ENCODE results near the gene ARL6IP1. TPM values are rescaled to one million over a fixed set of nuclear protein-coding genes. Genes with fewer than 3 reads are reported as not detected.

Gene ARL6IP1
- polyA plus RNA-seq, 3 donors: 89.0 to 158 (median 142) TPM

- no peak overlapping the region for H3K4me2 ChIP-seq (replicated peaks; ENCODE audit: extremely low read depth, low read length, poor library complexity, severe bottlenecking)
- Mint-ChIP-seq H3K27ac (no peak overlapping the region), H3K4me1 (no peaks in the 10 kb centered on the region), H3K27me3 (ENCODE audit: low read depth in 3 of 3) (no peaks in the 10 kb centered on the region), H3K4me3 (no peak overlapping the region), H3K9me3 (peaks cover 0 to 5% (median 2%) of the 10 kb centered on the region in 7 donors), H3K36me3 (peaks cover 52 to 61% of the 10 kb centered on the region in 2 donors)
- no peaks in the 10 kb centered on the region for H3K4me1 ChIP-seq (ENCODE audit: control insufficient read depth in 1 of 2, insufficient read depth in 2 of 2, low read length in 2 of 2)
- H3K79me2 ChIP-seq (ENCODE audit: insufficient read depth, low read length): no peaks in the 10 kb centered on the region
- H3K9me3 ChIP-seq (replicated peaks in 1 of 2; ENCODE audit: control insufficient read depth in 1 of 2, insufficient read depth in 1 of 2, low read length in 2 of 2): no peaks in the 10 kb centered on the region
- peaks cover 63 to 68% of the 10 kb centered on the region in 2 donors for H3K36me3 ChIP-seq (replicated peaks in 1 of 2; ENCODE audit: control insufficient read depth in 1 of 2, insufficient read depth in 2 of 2, low read length in 2 of 2)
- DNase-seq: no peak
- peak overlapping the region in 1 of 2 donors; percentile 52 for H3K27ac ChIP-seq (ENCODE audit: low read depth in 1 of 2, low read length in 2 of 2)
- TF ChIP-seq CTCF (IDR thresholded peaks at IDR 0.05): no peak
- WGBS (ENCODE audit: insufficient coverage): 86% methylated on average over 5 of the region's 6 CpGs
- no peak overlapping the region for H2AFZ ChIP-seq (ENCODE audit: insufficient read depth, low read depth, low read length, poor library complexity, severe bottlenecking)
- peaks cover 7% of the 10 kb centered on the region for H4K20me1 ChIP-seq (ENCODE audit: insufficient read depth, low read length)
- no peaks in the 10 kb centered on the region for H3K27me3 ChIP-seq (ENCODE audit: control insufficient read depth in 2 of 2, insufficient read depth in 2 of 2, low read length in 2 of 2)
- H3K4me3 ChIP-seq (replicated peaks in 1 of 3; ENCODE audit: low read depth in 2 of 3, low read length in 3 of 3): no peak overlapping the region
- H3K9ac ChIP-seq (ENCODE audit: insufficient read depth, low read length, poor library complexity, severe bottlenecking): no peak overlapping the region
- intact Hi-C loops (cut with micrococcal nuclease): no loop called here
Observed at GRCh38 chr16:18829251-18829650, 27.9 kb upstream of the ARL6IP1 start.

GRCh38 chr16:18827890-18828289 lies 26.5 kb upstream of the ARL6IP1 start:
- H3K27ac Mint-ChIP-seq: no peak overlapping the region
- H3K4me3 ChIP-seq (replicated peaks in 1 of 3; ENCODE audit: low read depth in 2 of 3, low read length in 3 of 3): no peak overlapping the region
- no peaks in the 10 kb centered on the region for H3K9me3 ChIP-seq (replicated peaks in 1 of 2; ENCODE audit: control insufficient read depth in 1 of 2, insufficient read depth in 1 of 2, low read length in 2 of 2)
- no peaks in the 10 kb centered on the region for H3K27me3 Mint-ChIP-seq (ENCODE audit: low read depth in 3 of 3)
- peaks cover 50 to 55% of the 10 kb centered on the region in 2 donors for H3K36me3 ChIP-seq (replicated peaks in 1 of 2; ENCODE audit: control insufficient read depth in 1 of 2, insufficient read depth in 2 of 2, low read length in 2 of 2)
- H3K79me2 ChIP-seq (ENCODE audit: insufficient read depth, low read length): no peaks in the 10 kb centered on the region
- no peak overlapping the region for H2AFZ ChIP-seq (ENCODE audit: insufficient read depth, low read depth, low read length, poor library complexity, severe bottlenecking)
- no peak overlapping the region for H3K4me2 ChIP-seq (replicated peaks; ENCODE audit: extremely low read depth, low read length, poor library complexity, severe bottlenecking)
- no peak for TF ChIP-seq CTCF (IDR thresholded peaks at IDR 0.05)
- no peak overlapping the region for H3K9ac ChIP-seq (ENCODE audit: insufficient read depth, low read length, poor library complexity, severe bottlenecking)
- no peak for DNase-seq
- intact Hi-C loops (cut with micrococcal nuclease): no loop called here
- WGBS (ENCODE audit: insufficient coverage): no CpG with 5 or more reads among the region's 4 CpGs
- no peaks in the 10 kb centered on the region for H4K20me1 ChIP-seq (ENCODE audit: insufficient read depth, low read length)
- H3K4me3 Mint-ChIP-seq: no peak overlapping the region
- H3K27me3 ChIP-seq (ENCODE audit: control insufficient read depth in 2 of 2, insufficient read depth in 2 of 2, low read length in 2 of 2): no peaks in the 10 kb centered on the region
- peaks cover 0 to 5% (median 2%) of the 10 kb centered on the region in 7 donors for H3K9me3 Mint-ChIP-seq
- no peaks in the 10 kb centered on the region for H3K4me1 Mint-ChIP-seq
- peaks cover 43 to 51% of the 10 kb centered on the region in 2 donors for H3K36me3 Mint-ChIP-seq
- H3K4me1 ChIP-seq (ENCODE audit: control insufficient read depth in 1 of 2, insufficient read depth in 2 of 2, low read length in 2 of 2): no peaks in the 10 kb centered on the region
- no peak overlapping the region for H3K27ac ChIP-seq (ENCODE audit: low read depth in 1 of 2, low read length in 2 of 2)
